HEK293 (cell line): ENCODE measurements around the gene MEGF9.
"Not testable (repeated sequence)": the region's sequence is repeated elsewhere in the genome, so short reads cannot be mapped to it uniquely, and the experiment has no call there.

Experiments used
- CTCF ChIA-PET: fragments of 350-600 bp; formaldehyde crosslinking; extraction: SDS; loops from one replicate; lab custom pipeline; 2021; ENCODE audit warnings: antibody characterized with exemption; lab: Yijun Ruan, JAX
- POLR2A ChIA-PET: fragments of 300-600 bp; formaldehyde crosslinking; extraction: SDS; loops from one replicate; lab custom pipeline; 2020; ENCODE audit warnings: antibody characterized with exemption, inconsistent platforms; lab: Yijun Ruan, JAX
- H3K27ac ChIP-seq: fragments of 200-500 bp; sonication (Bioruptor generic); 2 replicates; pipeline ENCODE4 v1.5.1; 2014; ENCODE audit warnings: low read depth, low read length, control low read depth, inconsistent platforms; ENCODE audit errors: extremely low read depth
- H3K36me3 ChIP-seq, 2 experiments: fragments of 200-500 bp in 1 of 2; sonication (Bioruptor generic) in 1 of 2; 1 replicate in 1 of 2; 2 replicates in 1 of 2; pipeline ENCODE4 v1.5.1; 2014 to 2017; ENCODE audit warnings: inconsistent platforms in 2 of 2, low read length in 2 of 2; ENCODE audit not compliant: control insufficient read depth in 2 of 2, insufficient read depth in 1 of 2
- H3K4me1 ChIP-seq: fragments of 200-500 bp; sonication (Bioruptor generic); 2 replicates; pipeline ENCODE4 v1.5.1; 2014; ENCODE audit warnings: mild to moderate bottlenecking, low read length, inconsistent platforms; ENCODE audit not compliant: control insufficient read depth, insufficient read depth
- H3K4me3 ChIP-seq: 2 replicates; pipeline ENCODE4 v1.5.1; 2011; ENCODE audit warnings: low read depth, mild to moderate bottlenecking, control low read depth, low read length, moderate library complexity
- H3K9me3 ChIP-seq: fragments of 200-500 bp; sonication (Bioruptor generic); 2 replicates; pipeline ENCODE4 v1.5.1; 2014; ENCODE audit warnings: low read depth, low read length, inconsistent platforms; ENCODE audit not compliant: control insufficient read depth, insufficient read depth
- BCL11B ChIP-seq: fragments of 450-650 bp; formaldehyde crosslinking; IDR thresholded peaks from 2 replicates; pipeline ENCODE4 v1.5.1; 2016; ENCODE audit warnings: low read depth, missing biosample characterization, missing genetic modification characterization
- EGR2 ChIP-seq: fragments of 450-650 bp; formaldehyde crosslinking; IDR thresholded peaks from 2 replicates; pipeline ENCODE4 v1.5.1; 2016; ENCODE audit warnings: low read depth, missing biosample characterization, missing genetic modification characterization
- INSM2 ChIP-seq: fragments of 450-650 bp; formaldehyde crosslinking; IDR thresholded peaks from 2 replicates; pipeline ENCODE4 v1.5.1; 2016; ENCODE audit warnings: missing biosample characterization, missing genetic modification characterization
- KLF7 ChIP-seq: fragments of 450-650 bp; formaldehyde crosslinking; IDR thresholded peaks from 2 replicates; pipeline ENCODE4 v1.5.1; 2016; ENCODE audit warnings: missing biosample characterization, missing genetic modification characterization, borderline replicate concordance
- MEIS1 ChIP-seq: sonication (generic); formaldehyde crosslinking; IDR thresholded peaks from 2 replicates; pipeline ENCODE4 v1.8.1; 2022; ENCODE audit warnings: missing genetic modification reagents, mild to moderate bottlenecking, borderline replicate concordance
- PRDM6 ChIP-seq: fragments of 450-650 bp; formaldehyde crosslinking; IDR thresholded peaks from 2 replicates; pipeline ENCODE4 v1.5.1; 2017; ENCODE audit warnings: missing biosample characterization, missing genetic modification characterization
- SALL2 ChIP-seq: fragments of 450-650 bp; formaldehyde crosslinking; IDR thresholded peaks from 2 replicates; pipeline ENCODE4 v1.5.0; 2017; ENCODE audit warnings: missing biosample characterization, mild to moderate bottlenecking, missing genetic modification characterization, borderline replicate concordance
- SCRT2 ChIP-seq: fragments of 450-650 bp; formaldehyde crosslinking; IDR thresholded peaks from 2 replicates; pipeline ENCODE4 v1.5.1; 2016; ENCODE audit warnings: missing biosample characterization, missing genetic modification characterization
- SP7 ChIP-seq: fragments of 450-650 bp; formaldehyde crosslinking; IDR thresholded peaks from 2 replicates; pipeline ENCODE4 v1.5.1; 2016; ENCODE audit warnings: missing biosample characterization, missing genetic modification characterization
- TRIM28 ChIP-seq: IDR thresholded peaks from 2 replicates; pipeline ENCODE4 v1.6.1; 2011; ENCODE audit warnings: low read length, control low read depth, borderline replicate concordance
- ZFP37 ChIP-seq: fragments of 450-650 bp; formaldehyde crosslinking; IDR thresholded peaks from 2 replicates; pipeline ENCODE4 v1.5.1; 2016; ENCODE audit warnings: missing biosample characterization, missing genetic modification characterization
- ZNF398 ChIP-seq: fragments of 450-650 bp; formaldehyde crosslinking; IDR thresholded peaks from 2 replicates; pipeline ENCODE4 v1.5.1; 2017; ENCODE audit warnings: missing biosample characterization, missing genetic modification characterization
- ZNF48 ChIP-seq: fragments of 450-650 bp; formaldehyde crosslinking; IDR thresholded peaks from 2 replicates; pipeline ENCODE4 v1.5.1; 2016; ENCODE audit warnings: missing biosample characterization, missing genetic modification characterization
- ZNF580 ChIP-seq: fragments of 450-650 bp; formaldehyde crosslinking; IDR thresholded peaks from 2 replicates; pipeline ENCODE4 v1.5.1; 2016; ENCODE audit warnings: missing biosample characterization, missing genetic modification characterization
- ZNF639 ChIP-seq: fragments of 450-650 bp; formaldehyde crosslinking; IDR thresholded peaks from 2 replicates; pipeline ENCODE4 v1.5.1; 2016; ENCODE audit warnings: missing biosample characterization, missing genetic modification characterization
- ZNF701 ChIP-seq: fragments of 450-650 bp; formaldehyde crosslinking; IDR thresholded peaks from 2 replicates; pipeline ENCODE4 v1.5.1; 2016; ENCODE audit warnings: missing biosample characterization, missing genetic modification characterization
- ZNF704 ChIP-seq: fragments of 450-650 bp; formaldehyde crosslinking; IDR thresholded peaks from 2 replicates; pipeline ENCODE4 v1.5.1; 2016; ENCODE audit warnings: missing biosample characterization, missing genetic modification characterization
- ZSCAN18 ChIP-seq: fragments of 450-650 bp; formaldehyde crosslinking; IDR thresholded peaks from 2 replicates; pipeline ENCODE4 v1.5.1; 2016; ENCODE audit warnings: missing biosample characterization, missing genetic modification characterization
- ZSCAN23 ChIP-seq: fragments of 450-650 bp; formaldehyde crosslinking; IDR thresholded peaks from 2 replicates; pipeline ENCODE4 v1.5.1; 2016; ENCODE audit warnings: missing biosample characterization, missing genetic modification characterization

Gene MEGF9

GRCh38 chr9:120630333-120630732 lies 83.9 kb downstream of the MEGF9 start (continued):
- no peak for TF ChIP-seq INSM2 (tag by site-specific recombination)
- no peak for TF ChIP-seq SALL2
- no peak for TF ChIP-seq BCL11B (tag by site-specific recombination)
- no peak for TF ChIP-seq ZNF639 (tag by site-specific recombination)
- no peak for TF ChIP-seq SP7
- TF ChIP-seq ZSCAN18 = no peak
- no peak for TF ChIP-seq SCRT2 (tag by site-specific recombination)
- TF ChIP-seq PRDM6 (tag by site-specific recombination) = no peak
- TF ChIP-seq ZFP37 (tag by site-specific recombination) = no peak
- TF ChIP-seq MEIS1 = no peak
- TF ChIP-seq ZNF704 (tag by site-specific recombination) = no peak

- not testable (repeated sequence) for H3K27ac ChIP-seq, H3K4me3 ChIP-seq, H3K9me3 ChIP-seq, H3K36me3 ChIP-seq, H3K4me1 ChIP-seq
- CTCF ChIA-PET = interaction anchor here (2.0 kb wide), 1 partner anchor 9 kb away, joined by 12 read pairs; no protein-coding TSS in a partner anchor
- POLR2A ChIA-PET = interaction anchor here (0.7 kb wide), 1 partner anchor 213 kb away, joined by 5 read pairs; no protein-coding TSS in a partner anchor
These were observed 85.3 kb downstream of the MEGF9 start for GRCh38 chr9:120628925-120629497.

GRCh38 chr9:120628207-120628924 lies 85.9 kb downstream of the MEGF9 start:
- H3K27ac ChIP-seq = no peak overlapping the region
- H3K4me1 ChIP-seq = peaks cover 3% of the 10 kb centered on the region; the same call in 1 of the 2 replicates
- H3K9me3 ChIP-seq = no peaks in the 10 kb centered on the region
- TF ChIP-seq EGR2 (tag by site-specific recombination) (no peak), ZNF701 (no peak), ZNF580 (tag by site-specific recombination) (no peak), ZNF398 (no peak), TRIM28 (no peak), ZSCAN23 (tag by site-specific recombination) (no peak), KLF7 (tag by site-specific recombination) (no peak), ZNF48 (tag by site-specific recombination) (no peak)
- H3K36me3 ChIP-seq = no peaks in the 10 kb centered on the region
- H3K4me3 ChIP-seq = no peak overlapping the region
- POLR2A ChIA-PET = interaction anchor here (0.7 kb wide), 1 partner anchor 214 kb away, joined by 5 read pairs; no protein-coding TSS in a partner anchor
- CTCF ChIA-PET = interaction anchor here (0.6 to 2.0 kb wide), 3 partner anchors 8 to 81 kb away, joined by 3 to 12 read pairs (median 3); no protein-coding TSS in a partner anchor
